GM18508 (cell line): Measurements from ENCODE around the gene TEKT1.

ENCODE experiments used
- ATAC-seq: cut with Tn5 transposase; IDR thresholded peaks from one replicate; pipeline ENCODE4 v1.9.1; 2021; ENCODE audit warnings: moderate number of reproducible peaks; ENCODE audit not compliant: insufficient read depth, unreplicated experiment

TEKT1 gene

GRCh38 chr17:6772016-6772415 is 59.5 kb downstream of the TEKT1 start:
- no peak for ATAC-seq

GRCh38 chr17:6768447-6768846 is 63.1 kb downstream of the TEKT1 start:
- ATAC-seq = no peak

GRCh38 chr17:6761779-6762178 is 69.8 kb downstream of the TEKT1 start:
- ATAC-seq = no peak

GRCh38 chr17:6757747-6758146 is 73.8 kb downstream of the TEKT1 start:
- no peak for ATAC-seq

GRCh38 chr17:6756425-6757031 is 75.0 kb downstream of the TEKT1 start:
- no peak for ATAC-seq

- no peak for ATAC-seq
Measured at GRCh38 chr17:6755731-6756184, 75.8 kb downstream of the TEKT1 start, which contains the start of gene XAF1. TSS of gene XAF1 (plus strand) at chr17:6756046. CDS start at chr17:6756079, 33 bp downstream.

GRCh38 chr17:6755281-6755680 is 76.2 kb downstream of the TEKT1 start:
- no peak for ATAC-seq

- ATAC-seq = no peak
Measured at GRCh38 chr17:6753546-6753945, 78.0 kb downstream of the TEKT1 start.

GRCh38 chr17:6753006-6753445 is 78.5 kb downstream of the TEKT1 start:
- no peak for ATAC-seq

- ATAC-seq = no peak
Measured at GRCh38 chr17:6752068-6752909, 79.2 kb downstream of the TEKT1 start.

- no peak for ATAC-seq
Measured at GRCh38 chr17:6749519-6749918, 82.0 kb downstream of the TEKT1 start.

GRCh38 chr17:6748617-6749016 is 82.9 kb downstream of the TEKT1 start:
- no peak for ATAC-seq
